ENCODE data around the gene VPS25. TPM values are rescaled to one million over a fixed set of nuclear protein-coding genes. Genes with fewer than 3 reads are reported as not detected.
"Not testable (repeated sequence)": the region's sequence is repeated elsewhere in the genome, so short reads cannot be mapped to it uniquely, and the experiment has no call there.

Gene VPS25
- total RNA-seq, 1 experiment from 2014 or later: 103 TPM

- ChIA-PET POLR2A (no interaction called here), CTCF (no interaction called here)
- Mint-ChIP-seq H3K27ac (ENCODE audit: unreplicated experiment) (no peak overlapping the region), H3K36me3 (ENCODE audit: insufficient read depth, unreplicated experiment) (peaks cover 13% of the 10 kb centered on the region), H3K4me1 (ENCODE audit: low read depth, unreplicated experiment) (peaks cover 30% of the 10 kb centered on the region), H3K4me3 (ENCODE audit: unreplicated experiment) (no peak overlapping the region), H3K9me3 (ENCODE audit: unreplicated experiment) (no peaks in the 10 kb centered on the region), H3K27me3 (ENCODE audit: insufficient read depth, unreplicated experiment) (no peaks in the 10 kb centered on the region)
- no peak overlapping the region for H3K4me3 ChIP-seq (ENCODE audit: low read depth, low read length)
- BruUV-seq (replicated peaks): no TSS peak
- H3K27me3 ChIP-seq (replicated peaks; ENCODE audit: control insufficient read depth, insufficient read depth, low read length): no peaks in the 10 kb centered on the region
- H3K36me3 ChIP-seq (ENCODE audit: control insufficient read depth, insufficient read depth, low read length): no peaks in the 10 kb centered on the region
- TF ChIP-seq, protein P1, sequence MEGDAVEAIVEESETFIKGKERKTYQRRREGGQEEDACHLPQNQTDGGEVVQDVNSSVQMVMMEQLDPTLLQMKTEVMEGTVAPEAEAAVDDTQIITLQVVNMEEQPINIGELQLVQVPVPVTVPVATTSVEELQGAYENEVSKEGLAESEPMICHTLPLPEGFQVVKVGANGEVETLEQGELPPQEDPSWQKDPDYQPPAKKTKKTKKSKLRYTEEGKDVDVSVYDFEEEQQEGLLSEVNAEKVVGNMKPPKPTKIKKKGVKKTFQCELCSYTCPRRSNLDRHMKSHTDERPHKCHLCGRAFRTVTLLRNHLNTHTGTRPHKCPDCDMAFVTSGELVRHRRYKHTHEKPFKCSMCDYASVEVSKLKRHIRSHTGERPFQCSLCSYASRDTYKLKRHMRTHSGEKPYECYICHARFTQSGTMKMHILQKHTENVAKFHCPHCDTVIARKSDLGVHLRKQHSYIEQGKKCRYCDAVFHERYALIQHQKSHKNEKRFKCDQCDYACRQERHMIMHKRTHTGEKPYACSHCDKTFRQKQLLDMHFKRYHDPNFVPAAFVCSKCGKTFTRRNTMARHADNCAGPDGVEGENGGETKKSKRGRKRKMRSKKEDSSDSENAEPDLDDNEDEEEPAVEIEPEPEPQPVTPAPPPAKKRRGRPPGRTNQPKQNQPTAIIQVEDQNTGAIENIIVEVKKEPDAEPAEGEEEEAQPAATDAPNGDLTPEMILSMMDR (IDR thresholded peaks at IDR 0.05; ENCODE audit: insufficient read depth in 1 of 2, low read depth in 1 of 2, low read length in 1 of 2, severe bottlenecking in 1 of 2, unreplicated experiment in 1 of 2): no peak
- intact Hi-C loops (cut with micrococcal nuclease; ENCODE audit: unreplicated experiment): no loop called here
- H3K4me1 ChIP-seq: peaks cover 23% of the 10 kb centered on the region
- DNase-seq: no peak
- no peaks in the 10 kb centered on the region for H3K9me3 ChIP-seq
These were observed 32.5 kb upstream of the VPS25 start for GRCh38 chr17:42740699-42741098.

DNA sequence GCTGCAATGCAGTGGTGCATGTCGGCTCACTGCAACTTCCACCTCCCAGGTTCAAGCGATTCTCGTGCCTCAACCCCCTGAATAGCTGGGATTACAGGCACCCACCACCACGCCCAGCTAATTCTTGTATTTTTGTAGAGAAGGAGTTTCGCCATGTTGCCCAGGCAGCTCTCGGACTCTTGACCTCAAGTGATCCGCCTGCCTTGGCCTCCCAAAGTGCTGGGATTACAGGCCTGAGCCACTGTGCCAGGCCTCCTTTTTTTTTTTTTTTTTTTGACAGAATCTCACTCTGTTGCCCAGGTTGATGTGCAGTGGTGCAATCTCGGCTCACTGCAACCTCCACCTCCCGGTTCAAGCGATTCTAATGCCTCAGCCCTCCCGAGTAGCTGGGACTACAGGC lies 30.3 kb upstream of the VPS25 start:
- ChIA-PET POLR2A (interaction anchor here (0.6 to 1.0 kb wide), 3 partner anchors 21 to 91 kb away, joined by 3 read pairs; no protein-coding TSS in a partner anchor), CTCF (interaction anchor here (0.7 to 1.7 kb wide), 6 partner anchors 21 to 403 kb away, joined by 3 to 13 read pairs (median 4); partner anchors contain the start of genes BECN1 and PLEKHH3)
- H3K4me3 ChIP-seq (ENCODE audit: low read depth, low read length); BruUV-seq (replicated peaks); H3K36me3 ChIP-seq (ENCODE audit: control insufficient read depth, insufficient read depth, low read length); H3K9me3 ChIP-seq; H3K9me3 Mint-ChIP-seq (ENCODE audit: unreplicated experiment); H3K27me3 ChIP-seq (replicated peaks; ENCODE audit: control insufficient read depth, insufficient read depth, low read length); H3K27ac Mint-ChIP-seq (ENCODE audit: unreplicated experiment); intact Hi-C loops (cut with micrococcal nuclease; ENCODE audit: unreplicated experiment); H3K27me3 Mint-ChIP-seq (ENCODE audit: insufficient read depth, unreplicated experiment): not testable (repeated sequence)
- peaks cover 36% of the 10 kb centered on the region for H3K4me1 Mint-ChIP-seq (ENCODE audit: low read depth, unreplicated experiment)
- peak overlapping the region; percentile 1 for H3K4me3 Mint-ChIP-seq (ENCODE audit: unreplicated experiment)
- H3K36me3 Mint-ChIP-seq (ENCODE audit: insufficient read depth, unreplicated experiment): peaks cover 13% of the 10 kb centered on the region
- peak in 1 of 2 experiments; percentile 16 for DNase-seq
- peaks cover 23% of the 10 kb centered on the region for H3K4me1 ChIP-seq

DNA sequence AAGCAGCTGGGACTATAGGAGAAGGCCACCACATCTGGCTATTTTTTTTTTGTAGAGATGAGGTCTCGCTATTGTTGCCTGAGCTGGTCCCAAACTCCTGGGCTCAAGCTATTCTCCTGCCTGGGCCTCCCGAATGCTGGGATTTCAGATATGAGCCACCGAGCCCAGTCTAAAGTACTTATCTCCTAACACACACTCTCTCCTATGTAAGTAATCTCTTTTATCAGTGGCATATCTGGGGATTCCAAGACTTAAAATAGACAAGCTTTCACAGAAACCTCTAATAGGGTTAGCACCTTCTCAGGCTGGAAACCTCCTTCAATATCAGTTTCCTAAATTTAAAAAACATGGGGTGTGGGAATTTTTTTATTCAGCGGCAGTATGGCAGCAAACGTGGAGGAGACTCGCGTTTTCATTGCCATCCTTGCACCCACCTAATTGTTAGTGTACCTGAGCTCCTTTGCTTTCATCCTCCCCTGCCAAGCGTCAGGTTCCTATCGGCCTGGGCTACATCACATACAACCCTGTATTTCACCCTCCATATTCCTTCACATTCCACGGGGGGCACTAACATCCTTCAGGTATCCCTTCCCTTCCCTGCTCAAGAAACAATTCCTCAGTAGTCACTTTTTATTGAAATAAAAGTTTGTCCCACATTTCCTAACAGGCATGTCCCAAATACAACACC lies 29.5 kb upstream of the VPS25 start:
- Mint-ChIP-seq H3K27ac (ENCODE audit: unreplicated experiment) (peak overlapping the region; percentile 64), H3K36me3 (ENCODE audit: insufficient read depth, unreplicated experiment) (peaks cover 13% of the 10 kb centered on the region), H3K9me3 (ENCODE audit: unreplicated experiment) (no peaks in the 10 kb centered on the region), H3K4me3 (ENCODE audit: unreplicated experiment) (peak overlapping the region; percentile 92), H3K27me3 (ENCODE audit: insufficient read depth, unreplicated experiment) (peaks cover 3% of the 10 kb centered on the region), H3K4me1 (ENCODE audit: low read depth, unreplicated experiment) (peaks cover 39% of the 10 kb centered on the region)
- BruUV-seq (replicated peaks): no TSS peak
- no peaks in the 10 kb centered on the region for H3K27me3 ChIP-seq (replicated peaks; ENCODE audit: control insufficient read depth, insufficient read depth, low read length)
- POLR2A ChIA-PET: interaction anchor here (0.7 to 1.6 kb wide), 3 partner anchors 46 to 135 kb away, joined by 3 to 6 read pairs (median 3); partner anchors contain the start of genes CNTNAP1, RETREG3 and TUBG1
- peaks cover 23% of the 10 kb centered on the region for H3K4me1 ChIP-seq
- H3K4me3 ChIP-seq (ENCODE audit: low read depth, low read length): peak overlapping the region; percentile 63
- DNase-seq: no peak
- no peaks in the 10 kb centered on the region for H3K36me3 ChIP-seq (ENCODE audit: control insufficient read depth, insufficient read depth, low read length)
- CTCF ChIA-PET: interaction anchor here (1.4 to 1.7 kb wide), 2 partner anchors 20 to 80 kb away, joined by 7 to 13 read pairs; partner anchors contain the start of gene BECN1
- H3K9me3 ChIP-seq: no peaks in the 10 kb centered on the region
- intact Hi-C loops (cut with micrococcal nuclease; ENCODE audit: unreplicated experiment): loop anchor here (1.0 kb wide), 1 partner anchor 20 kb away; no protein-coding TSS in a partner anchor
- TF ChIP-seq, protein P1 (IDR thresholded peaks at IDR 0.05; ENCODE audit: insufficient read depth in 1 of 2, low read depth in 1 of 2, low read length in 1 of 2, severe bottlenecking in 1 of 2, unreplicated experiment in 1 of 2): peak in 1 of 2 experiments; percentile 28

Data from Caco-2 (cell line).